GM12872 (cell line): ENCODE results near the gene SULT2B1.

Experiments
- TF ChIP-seq, protein P1 (sequence below): IDR thresholded peaks from 3 replicates; pipeline ENCODE4 v1.5.1; 2011; ENCODE audit warnings: low read depth, mild to moderate bottlenecking, low read length, moderate library complexity; ENCODE audit not compliant: insufficient read depth

SULT2B1 gene

DNA sequence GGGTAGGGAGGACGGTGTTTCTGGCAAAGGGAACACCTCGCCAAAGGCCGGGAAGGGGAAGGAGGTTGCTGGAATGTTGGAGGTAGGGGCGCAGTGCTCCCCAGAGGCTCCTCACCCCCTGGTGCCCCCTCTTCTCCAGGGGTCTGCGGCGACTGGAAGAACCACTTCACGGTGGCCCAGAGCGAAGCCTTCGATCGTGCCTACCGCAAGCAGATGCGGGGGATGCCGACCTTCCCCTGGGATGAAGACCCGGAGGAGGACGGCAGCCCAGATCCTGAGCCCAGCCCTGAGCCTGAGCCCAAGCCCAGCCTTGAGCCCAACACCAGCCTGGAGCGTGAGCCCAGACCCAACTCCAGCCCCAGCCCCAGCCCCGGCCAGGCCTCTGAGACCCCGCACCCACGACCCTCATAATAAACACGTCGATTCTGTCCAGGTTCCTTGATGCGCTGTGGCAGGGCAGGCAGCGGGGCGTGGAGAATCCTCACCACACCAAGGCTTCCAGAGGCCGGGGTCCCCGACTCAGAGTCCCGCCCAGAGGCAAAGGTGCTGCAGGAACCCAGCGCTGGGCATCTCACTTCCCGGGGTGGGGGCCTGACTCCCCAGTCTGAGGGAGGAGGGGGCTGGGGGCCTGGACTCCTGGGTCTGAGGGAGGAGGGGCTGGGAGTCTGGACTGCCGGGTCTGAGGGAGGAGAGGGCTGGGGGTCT, 47.2 kb downstream of the SULT2B1 start:
- TF ChIP-seq, protein P1, sequence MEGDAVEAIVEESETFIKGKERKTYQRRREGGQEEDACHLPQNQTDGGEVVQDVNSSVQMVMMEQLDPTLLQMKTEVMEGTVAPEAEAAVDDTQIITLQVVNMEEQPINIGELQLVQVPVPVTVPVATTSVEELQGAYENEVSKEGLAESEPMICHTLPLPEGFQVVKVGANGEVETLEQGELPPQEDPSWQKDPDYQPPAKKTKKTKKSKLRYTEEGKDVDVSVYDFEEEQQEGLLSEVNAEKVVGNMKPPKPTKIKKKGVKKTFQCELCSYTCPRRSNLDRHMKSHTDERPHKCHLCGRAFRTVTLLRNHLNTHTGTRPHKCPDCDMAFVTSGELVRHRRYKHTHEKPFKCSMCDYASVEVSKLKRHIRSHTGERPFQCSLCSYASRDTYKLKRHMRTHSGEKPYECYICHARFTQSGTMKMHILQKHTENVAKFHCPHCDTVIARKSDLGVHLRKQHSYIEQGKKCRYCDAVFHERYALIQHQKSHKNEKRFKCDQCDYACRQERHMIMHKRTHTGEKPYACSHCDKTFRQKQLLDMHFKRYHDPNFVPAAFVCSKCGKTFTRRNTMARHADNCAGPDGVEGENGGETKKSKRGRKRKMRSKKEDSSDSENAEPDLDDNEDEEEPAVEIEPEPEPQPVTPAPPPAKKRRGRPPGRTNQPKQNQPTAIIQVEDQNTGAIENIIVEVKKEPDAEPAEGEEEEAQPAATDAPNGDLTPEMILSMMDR, result no peak

DNA sequence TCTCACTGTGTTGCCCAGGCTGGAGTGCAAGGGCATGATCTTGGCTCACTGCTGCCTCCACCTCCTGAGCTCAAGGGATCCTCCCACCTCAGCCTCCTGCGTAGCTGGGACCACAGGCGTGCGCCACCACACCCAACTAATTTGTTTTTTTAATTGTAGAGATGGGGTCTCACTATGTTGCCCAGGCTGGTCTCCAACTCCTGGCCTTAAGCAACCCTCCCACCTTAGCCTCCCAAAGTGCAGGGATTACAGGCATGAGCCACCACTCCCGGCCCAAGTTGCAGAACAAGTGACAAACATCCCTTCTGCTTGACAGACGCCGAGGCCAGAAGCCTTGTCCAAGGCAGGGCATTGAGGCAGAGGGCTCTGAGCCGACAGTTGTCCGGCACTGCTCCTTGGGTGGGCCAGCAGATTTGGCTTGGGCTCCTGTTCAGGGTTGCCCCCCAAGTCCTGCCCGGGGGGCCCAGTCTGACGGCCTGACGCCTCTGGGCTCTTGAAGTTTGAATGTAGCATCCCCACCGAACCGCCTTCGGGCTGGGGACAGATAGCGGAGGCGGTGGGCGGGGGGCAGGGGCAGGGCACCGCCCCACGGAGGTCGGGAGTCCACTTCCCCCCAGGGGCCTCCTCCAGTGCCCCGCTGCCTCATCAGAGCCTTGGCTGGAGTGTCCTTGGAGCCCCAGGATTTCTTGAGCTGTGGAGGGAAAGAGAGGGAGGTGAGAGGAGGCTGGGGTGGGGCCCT, 48.9 kb downstream of the SULT2B1 start:
- TF ChIP-seq, protein P1, result no peak

- TF ChIP-seq, protein P1, result no peak
Observed at GRCh38 chr19:48603001-48603400, 51.0 kb downstream of the SULT2B1 start.

GRCh38 chr19:48603449-48603848, 51.5 kb downstream of the SULT2B1 start:
- TF ChIP-seq, protein P1, result no peak

DNA sequence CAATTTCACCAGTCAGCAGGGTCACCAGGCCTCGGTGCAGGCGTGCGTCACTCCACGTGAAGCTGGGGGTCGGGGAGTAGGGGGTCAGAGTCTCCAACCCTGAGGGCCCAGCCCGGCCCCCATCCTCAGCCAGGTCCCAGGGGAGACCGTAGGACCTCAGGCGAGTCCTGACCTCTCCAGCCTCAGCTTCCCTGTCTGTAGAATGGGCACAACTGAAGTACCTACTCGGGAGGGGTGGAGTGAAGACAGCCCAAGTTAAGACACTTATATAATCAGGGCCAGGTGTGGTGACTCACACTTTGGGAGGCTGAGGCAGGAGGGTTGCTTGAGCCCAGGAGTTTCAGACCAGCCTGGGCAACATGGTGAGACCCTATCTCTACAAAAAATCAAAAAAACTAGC, 51.9 kb downstream of the SULT2B1 start:
- TF ChIP-seq, protein P1, result no peak

DNA sequence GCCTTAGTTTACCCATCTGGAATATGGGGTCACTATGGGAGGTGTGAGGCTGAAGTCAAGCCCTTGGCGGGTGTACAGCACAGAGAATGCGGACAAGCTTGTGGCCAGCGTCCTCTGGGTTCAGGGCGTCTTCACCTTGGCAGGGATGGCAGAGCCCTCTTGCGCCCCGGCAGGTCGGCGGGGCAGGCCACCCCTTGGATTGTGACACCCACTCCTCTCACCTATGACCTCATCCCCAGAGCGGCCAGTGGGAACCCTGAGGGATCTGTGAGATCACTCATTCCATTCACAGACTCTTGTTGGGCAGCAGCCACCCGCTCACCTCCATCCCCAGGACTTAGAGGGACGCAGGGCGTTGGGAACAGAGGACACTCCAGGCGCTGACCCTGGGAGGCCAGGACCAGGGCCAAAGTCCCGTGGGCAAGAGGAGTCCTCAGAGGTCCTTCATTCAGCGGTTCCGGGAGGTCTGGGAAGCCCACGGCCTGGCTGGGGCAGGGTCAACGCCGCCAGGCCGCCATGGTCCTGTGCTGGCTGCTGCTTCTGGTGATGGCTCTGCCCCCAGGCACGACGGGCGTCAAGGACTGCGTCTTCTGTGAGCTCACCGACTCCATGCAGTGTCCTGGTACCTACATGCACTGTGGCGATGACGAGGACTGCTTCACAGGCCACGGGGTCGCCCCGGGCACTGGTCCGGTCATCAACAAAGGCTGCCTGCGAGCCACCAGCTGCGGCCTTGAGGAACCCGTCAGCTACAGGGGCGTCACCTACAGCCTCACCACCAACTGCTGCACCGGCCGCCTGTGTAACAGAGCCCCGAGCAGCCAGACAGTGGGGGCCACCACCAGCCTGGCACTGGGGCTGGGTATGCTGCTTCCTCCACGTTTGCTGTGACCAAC, 54.7 kb downstream of the SULT2B1 start, which contains the start of gene SPACA4:
TSS of gene SPACA4 (plus strand) at position 280 of the 896 bp plus-strand sequence. CDS start at position 517, 237 bp downstream.
- TF ChIP-seq, protein P1, result no peak

DNA sequence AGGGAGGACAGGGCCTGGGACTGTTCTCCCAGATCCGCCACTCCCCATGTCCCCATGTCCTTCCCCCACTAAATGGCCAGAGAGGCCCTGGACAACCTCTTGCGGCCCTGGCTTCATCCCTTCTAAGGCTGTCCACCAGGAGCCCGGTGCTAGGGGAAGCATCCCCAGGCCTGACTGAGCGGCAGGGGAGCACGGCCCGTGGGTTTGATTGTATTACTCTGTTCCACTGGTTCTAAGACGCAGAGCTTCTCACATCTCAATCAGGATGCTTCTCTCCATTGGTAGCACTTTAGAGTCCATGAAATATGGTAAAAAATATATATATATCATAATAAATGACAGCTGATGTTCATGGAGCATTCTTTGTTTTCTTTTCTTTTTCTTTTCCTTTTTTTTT, 55.4 kb downstream of the SULT2B1 start:
- TF ChIP-seq, protein P1, result no peak
